Type B pancreatic cell (in vitro differentiated cells): ENCODE data around the gene SETDB2. TPM values are rescaled to one million over a fixed set of nuclear protein-coding genes. Genes with fewer than 3 reads are reported as not detected.

ENCODE experiments used
- DNase-seq: peaks from one replicate; pipeline ENCODE4 v3.0.0; 2021; ENCODE audit warnings: mixed read lengths; ENCODE audit not compliant: unreplicated experiment; ENCODE audit errors: extremely low spot score
- H3K27ac Mint-ChIP-seq: 2 replicates; pipeline ENCODE4 v1.8.0; 2021; ENCODE audit warnings: mild to moderate bottlenecking, mixed read lengths
- H3K27me3 Mint-ChIP-seq: 2 replicates; pipeline ENCODE4 v1.8.0; 2021; ENCODE audit warnings: mixed read lengths
- H3K36me3 Mint-ChIP-seq: 2 replicates; pipeline ENCODE4 v1.8.0; 2021; ENCODE audit warnings: mixed read lengths
- H3K4me1 Mint-ChIP-seq: one replicate; pipeline ENCODE4 v1.8.0; 2021; ENCODE audit warnings: mixed read lengths; ENCODE audit not compliant: unreplicated experiment
- H3K4me3 Mint-ChIP-seq: 2 replicates; pipeline ENCODE4 v1.8.0; 2021; ENCODE audit warnings: mild to moderate bottlenecking, mixed read lengths
- H3K9me3 Mint-ChIP-seq: 2 replicates; pipeline ENCODE4 v1.8.0; 2021; ENCODE audit warnings: mixed read lengths
- CTCF ChIP-seq: fragments of 200-600 bp; sonication (generic); conservative IDR thresholded peaks from 2 replicates; pipeline ENCODE4 v1.5.0; 2021; ENCODE audit warnings: antibody characterized with exemption, mild to moderate bottlenecking
- total RNA-seq: library from RNA; stranded (reverse); gene quantifications from 2 replicates; pipeline ENCODE4 v1.2.1, GENCODE V29; 2021; ENCODE audit warnings: low replicate concordance

SETDB2 gene
- total RNA-seq, 1 donor from 2014 or later: 11.8 TPM

- peaks cover 4% of the 10 kb centered on the region for H3K36me3 Mint-ChIP-seq
These were observed 43.1 kb upstream of the SETDB2 start for GRCh38 chr13:49400755-49401659.

DNA sequence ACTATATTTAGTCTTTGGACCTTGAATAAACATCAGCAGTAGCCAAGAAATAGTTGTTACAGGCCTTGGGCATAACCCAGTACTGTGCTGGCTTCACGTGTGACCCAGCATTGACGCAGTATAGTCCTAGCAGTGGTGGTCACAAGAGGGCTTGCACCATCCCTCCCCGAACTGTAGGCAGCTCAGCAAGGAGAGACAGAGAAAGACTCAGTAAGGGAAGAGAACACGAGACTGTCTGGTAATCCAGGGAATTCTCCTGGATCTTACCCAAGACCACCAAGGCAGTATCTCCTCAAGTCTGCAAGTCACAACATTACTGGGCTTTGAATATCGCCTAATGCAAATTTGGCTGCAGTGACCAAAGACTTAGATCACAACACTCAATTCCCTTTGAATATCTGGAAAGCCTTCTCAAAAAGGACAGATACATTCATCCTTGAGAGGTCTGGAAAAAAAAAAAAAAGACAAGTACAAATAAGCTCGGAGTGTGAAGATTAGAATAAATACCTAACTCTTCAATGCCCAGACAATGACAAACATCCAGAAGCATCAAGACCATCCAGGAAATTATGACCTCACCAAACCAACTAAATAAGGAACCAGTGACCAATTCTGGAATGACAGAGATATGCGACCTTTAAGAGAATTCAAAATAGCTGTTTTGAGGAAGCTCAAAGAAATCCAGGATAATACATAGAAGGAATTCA is 39.9 kb upstream of the SETDB2 start:
- peaks cover 11% of the 10 kb centered on the region for H3K9me3 Mint-ChIP-seq

More at GRCh38 chr13:49400755-49401659, 43.1 kb upstream of the SETDB2 start:
- no peak for DNase-seq
- H3K9me3 Mint-ChIP-seq: peaks cover 11% of the 10 kb centered on the region
- H3K27me3 Mint-ChIP-seq: no peaks in the 10 kb centered on the region
- peaks cover 10% of the 10 kb centered on the region for H3K4me1 Mint-ChIP-seq
- peak overlapping the region; percentile 96 for H3K27ac Mint-ChIP-seq
- peak overlapping the region; percentile 79 for H3K4me3 Mint-ChIP-seq
- TF ChIP-seq CTCF: no peak

DNA sequence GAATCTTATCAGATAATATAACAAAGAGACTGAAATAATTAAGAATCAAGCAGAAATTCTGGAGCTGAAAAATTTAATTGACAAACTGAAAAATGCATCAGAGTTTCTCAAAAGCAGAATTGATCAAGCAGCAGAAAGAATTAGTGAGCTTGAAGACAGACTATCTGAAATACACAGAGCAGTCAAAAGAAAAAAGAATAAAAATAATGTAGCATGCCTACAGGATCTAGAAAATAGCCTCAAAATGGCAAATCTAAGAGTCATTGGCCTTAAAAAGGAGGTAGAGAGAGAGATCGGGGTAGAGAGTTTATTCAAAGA is 39.4 kb upstream of the SETDB2 start:
- H3K27ac Mint-ChIP-seq: no peak overlapping the region
- no peak for DNase-seq
- H3K27me3 Mint-ChIP-seq: no peaks in the 10 kb centered on the region
- H3K4me3 Mint-ChIP-seq: no peak overlapping the region
- peaks cover 4% of the 10 kb centered on the region for H3K36me3 Mint-ChIP-seq
- no peak for TF ChIP-seq CTCF
- peaks cover 11% of the 10 kb centered on the region for H3K9me3 Mint-ChIP-seq
- peaks cover 10% of the 10 kb centered on the region for H3K4me1 Mint-ChIP-seq

More for the DNA sequence above, 39.9 kb upstream of the SETDB2 start:
- DNase-seq: no peak
- Mint-ChIP-seq H3K36me3 (peaks cover 4% of the 10 kb centered on the region), H3K27me3 (no peaks in the 10 kb centered on the region), H3K27ac (no peak overlapping the region), H3K4me1 (peaks cover 10% of the 10 kb centered on the region), H3K4me3 (no peak overlapping the region)
- no peak for TF ChIP-seq CTCF

DNA sequence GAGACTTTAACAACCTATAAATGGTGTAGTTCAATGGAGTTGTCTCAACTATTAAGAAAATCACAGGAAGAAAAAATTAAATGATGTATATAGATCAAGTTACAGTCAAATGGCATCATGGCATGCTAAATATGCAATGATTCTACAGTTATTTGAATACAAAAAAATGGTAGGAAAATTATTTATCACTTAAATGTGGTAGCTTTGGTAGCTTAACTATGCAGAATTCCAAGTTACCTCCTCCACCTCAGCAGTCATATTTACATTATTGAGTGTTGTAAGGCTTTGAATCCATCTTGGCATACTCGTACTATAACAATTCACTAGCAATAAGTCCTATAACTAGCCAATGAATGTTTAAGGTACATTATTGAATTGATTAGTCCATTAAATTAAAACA is 37.0 kb upstream of the SETDB2 start:
- H3K27me3 Mint-ChIP-seq: no peaks in the 10 kb centered on the region
- H3K9me3 Mint-ChIP-seq: peaks cover 11% of the 10 kb centered on the region
- no peak overlapping the region for H3K27ac Mint-ChIP-seq
- no peaks in the 10 kb centered on the region for H3K4me1 Mint-ChIP-seq
- H3K36me3 Mint-ChIP-seq: peaks cover 4% of the 10 kb centered on the region
- no peak for DNase-seq
- H3K4me3 Mint-ChIP-seq: no peak overlapping the region
- no peak for TF ChIP-seq CTCF

DNA sequence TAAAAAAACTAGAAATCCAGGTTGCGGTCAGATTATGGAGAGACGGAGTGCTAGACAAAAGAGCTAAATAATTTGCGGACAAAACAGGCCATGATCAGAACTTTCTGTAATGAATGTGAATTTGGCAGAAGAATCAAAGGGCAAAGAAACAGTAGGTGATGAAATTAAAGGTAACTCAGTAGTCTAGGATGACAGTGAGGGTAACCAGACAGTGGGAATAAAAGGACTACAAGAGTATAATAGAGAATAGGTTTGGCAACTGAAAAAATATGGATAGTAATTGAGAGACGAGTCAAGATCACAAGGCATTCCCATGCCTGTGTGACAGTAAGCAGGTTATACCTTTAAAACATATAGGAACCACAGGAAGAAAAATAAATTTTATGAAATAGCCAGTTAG is 36.1 kb upstream of the SETDB2 start:
- DNase-seq: no peak
- no peak overlapping the region for H3K4me3 Mint-ChIP-seq
- peaks cover 4% of the 10 kb centered on the region for H3K36me3 Mint-ChIP-seq
- H3K4me1 Mint-ChIP-seq: no peaks in the 10 kb centered on the region
- H3K9me3 Mint-ChIP-seq: peaks cover 11% of the 10 kb centered on the region
- no peak for TF ChIP-seq CTCF
- H3K27ac Mint-ChIP-seq: no peak overlapping the region
- no peaks in the 10 kb centered on the region for H3K27me3 Mint-ChIP-seq
